ENCODE results near the gene ATG13.

DNA sequence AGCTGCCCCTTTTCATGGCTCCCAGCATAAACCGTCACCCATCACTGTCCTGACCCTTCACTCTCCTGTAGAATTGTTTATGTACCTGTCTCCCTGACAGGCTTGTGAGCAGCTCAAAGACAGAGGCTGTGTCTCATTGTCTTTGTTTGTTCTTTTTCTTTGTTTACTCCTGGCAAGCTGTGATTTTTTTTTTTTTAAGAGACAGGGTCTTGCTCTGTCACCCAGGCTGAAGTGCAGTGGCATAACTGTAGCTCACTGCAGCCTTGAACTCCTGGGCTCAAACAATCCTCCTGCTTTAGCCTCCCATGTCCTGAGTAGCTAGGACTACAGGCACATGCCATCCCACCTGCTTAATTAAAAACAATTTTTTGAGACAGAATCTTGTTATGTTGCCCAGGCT lies 73.3 kb downstream of the ATG13 start:
- TF ChIP-seq, protein P1, sequence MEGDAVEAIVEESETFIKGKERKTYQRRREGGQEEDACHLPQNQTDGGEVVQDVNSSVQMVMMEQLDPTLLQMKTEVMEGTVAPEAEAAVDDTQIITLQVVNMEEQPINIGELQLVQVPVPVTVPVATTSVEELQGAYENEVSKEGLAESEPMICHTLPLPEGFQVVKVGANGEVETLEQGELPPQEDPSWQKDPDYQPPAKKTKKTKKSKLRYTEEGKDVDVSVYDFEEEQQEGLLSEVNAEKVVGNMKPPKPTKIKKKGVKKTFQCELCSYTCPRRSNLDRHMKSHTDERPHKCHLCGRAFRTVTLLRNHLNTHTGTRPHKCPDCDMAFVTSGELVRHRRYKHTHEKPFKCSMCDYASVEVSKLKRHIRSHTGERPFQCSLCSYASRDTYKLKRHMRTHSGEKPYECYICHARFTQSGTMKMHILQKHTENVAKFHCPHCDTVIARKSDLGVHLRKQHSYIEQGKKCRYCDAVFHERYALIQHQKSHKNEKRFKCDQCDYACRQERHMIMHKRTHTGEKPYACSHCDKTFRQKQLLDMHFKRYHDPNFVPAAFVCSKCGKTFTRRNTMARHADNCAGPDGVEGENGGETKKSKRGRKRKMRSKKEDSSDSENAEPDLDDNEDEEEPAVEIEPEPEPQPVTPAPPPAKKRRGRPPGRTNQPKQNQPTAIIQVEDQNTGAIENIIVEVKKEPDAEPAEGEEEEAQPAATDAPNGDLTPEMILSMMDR (IDR thresholded peaks at IDR 0.05), result no peak
- TF ChIP-seq POLR2A (IDR thresholded peaks at IDR 0.05) (no peak), POLR2AphosphoS5 (IDR thresholded peaks at IDR 0.05) (no peak)
